ENCODE measurements around the gene PHIP. TPM values are rescaled to one million over a fixed set of nuclear protein-coding genes. Genes with fewer than 3 reads are reported as not detected.
"Not testable (repeated sequence)": the region's sequence is repeated elsewhere in the genome, so short reads cannot be mapped to it uniquely, and the experiment has no call there.

Gene PHIP
- total and polyA plus RNA-seq, 3 experiments from 2014 or later: 13.4 to 27.0 (median 26.1) TPM

DNA sequence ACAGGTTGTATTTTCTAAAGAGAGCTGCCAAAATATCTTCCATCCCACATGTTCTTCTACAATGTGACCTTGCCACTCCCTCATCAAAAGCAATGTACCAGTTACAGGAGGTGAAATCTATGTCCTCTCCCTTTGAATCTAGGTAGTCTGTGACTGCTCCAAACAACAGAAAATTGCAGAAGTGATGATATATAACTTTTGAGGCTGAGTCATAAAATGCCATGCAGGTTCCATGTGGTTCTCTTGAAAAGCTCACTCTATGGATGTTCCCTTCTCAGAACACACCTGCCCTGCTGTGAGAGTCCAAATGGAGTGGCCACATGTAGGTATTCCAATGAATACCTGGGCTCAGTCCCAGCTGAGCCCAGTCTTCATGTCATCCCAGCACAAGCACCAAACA, 16.9 kb upstream of the PHIP start:
- ChIA-PET CTCF (no interaction called here), POLR2A (no interaction called here)
- no peaks in the 10 kb centered on the region for H3K27me3 ChIP-seq (ENCODE audit: insufficient read depth, low read length, poor library complexity, severe bottlenecking)
- Mint-ChIP-seq H3K27ac (no peak overlapping the region), H3K4me1 (no peaks in the 10 kb centered on the region), H3K9me3 (no peaks in the 10 kb centered on the region), H3K36me3 (peaks cover 0 to 3% (median 0%) of the 10 kb centered on the region in 3 donors), H3K4me3 (no peak overlapping the region), H3K27me3 (peaks cover 19 to 47% of the 10 kb centered on the region in 2 donors)
- H3K9me3 ChIP-seq (ENCODE audit: low read length): no peaks in the 10 kb centered on the region
- no peaks in the 10 kb centered on the region for H3K4me1 ChIP-seq (ENCODE audit: insufficient read depth, low read length)
- H3K4me3 ChIP-seq (ENCODE audit: low read length): no peak overlapping the region
- no peak for DNase-seq
- no peaks in the 10 kb centered on the region for H3K36me3 ChIP-seq (ENCODE audit: insufficient read depth, low read length)
- H3K27ac ChIP-seq (ENCODE audit: low read depth, low read length): no peak overlapping the region

DNA sequence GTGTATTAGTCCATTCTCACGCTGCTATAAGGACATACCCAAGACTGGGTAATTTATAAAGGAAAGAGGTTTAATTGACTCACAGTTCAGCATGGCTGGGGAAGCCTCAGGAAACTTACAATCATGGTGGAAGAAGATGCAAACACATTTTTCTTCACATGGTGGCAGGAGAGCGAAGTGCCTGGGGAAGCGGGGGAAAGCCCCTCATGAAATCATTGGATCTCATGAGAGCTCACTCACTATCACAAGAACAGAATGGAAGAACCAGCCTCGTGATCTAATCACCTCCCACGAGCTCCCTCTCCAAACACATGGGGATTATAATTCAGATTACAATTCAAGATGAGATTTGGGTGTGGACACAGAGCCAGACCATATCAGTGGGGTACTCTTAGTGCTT, 13.7 kb upstream of the PHIP start:
- H3K4me3 Mint-ChIP-seq; H3K36me3 Mint-ChIP-seq; H3K36me3 ChIP-seq (ENCODE audit: insufficient read depth, low read length); H3K4me1 ChIP-seq (ENCODE audit: insufficient read depth, low read length); H3K27me3 ChIP-seq (ENCODE audit: insufficient read depth, low read length, poor library complexity, severe bottlenecking); H3K9me3 ChIP-seq (ENCODE audit: low read length); DNase-seq; H3K9me3 Mint-ChIP-seq; H3K4me3 ChIP-seq (ENCODE audit: low read length); H3K27ac Mint-ChIP-seq; H3K27ac ChIP-seq (ENCODE audit: low read depth, low read length); POLR2A ChIA-PET; H3K4me1 Mint-ChIP-seq; CTCF ChIA-PET: not testable (repeated sequence)
- H3K27me3 Mint-ChIP-seq: peaks cover 13 to 42% of the 10 kb centered on the region in 2 donors

DNA sequence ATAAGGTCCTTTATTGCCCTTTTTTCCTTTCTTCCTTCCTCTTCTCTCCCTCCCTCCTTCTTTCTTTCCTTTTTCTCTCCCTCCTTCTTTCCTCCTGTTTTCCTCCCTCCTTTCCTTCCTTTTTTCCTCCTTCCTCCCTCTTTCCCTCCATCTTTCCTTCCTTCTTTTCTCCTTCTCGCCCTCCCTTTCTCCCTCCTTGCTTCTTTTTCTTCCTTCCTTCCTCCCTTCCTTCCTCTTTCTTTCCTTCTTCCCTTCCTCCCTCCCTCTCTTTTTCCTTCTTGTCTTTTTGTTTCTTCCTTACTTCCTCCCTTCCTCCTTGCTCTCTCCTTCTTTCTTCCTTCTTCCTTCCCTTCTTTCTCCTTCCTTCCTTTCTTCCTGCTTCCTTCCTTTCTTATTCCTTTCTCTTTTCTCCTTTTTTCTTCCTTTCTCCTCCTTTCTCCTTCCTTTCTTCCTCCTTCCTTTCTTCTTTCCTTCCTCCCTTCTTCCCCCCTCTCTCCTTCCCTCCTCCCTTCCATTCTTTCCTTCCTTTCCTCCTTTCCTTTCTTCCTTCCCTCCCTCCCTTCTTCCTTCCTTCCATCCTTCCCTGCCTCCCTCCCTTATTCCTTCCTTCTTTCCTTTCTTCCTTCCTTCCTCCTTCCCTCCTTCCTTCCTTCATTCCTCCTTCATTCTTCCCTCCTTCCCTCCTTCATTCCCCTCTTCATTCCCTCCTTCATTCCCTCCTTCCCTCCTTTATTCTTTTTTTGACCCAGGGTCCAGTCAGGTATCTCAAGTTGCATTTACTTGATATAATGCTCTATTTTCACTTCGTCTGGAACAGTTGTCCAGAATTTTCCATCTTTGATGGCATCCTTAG, 11.7 kb upstream of the PHIP start:
- no peaks in the 10 kb centered on the region for H3K4me1 Mint-ChIP-seq
- no peaks in the 10 kb centered on the region for H3K4me1 ChIP-seq (ENCODE audit: insufficient read depth, low read length)
- H3K27ac ChIP-seq (ENCODE audit: low read depth, low read length): no peak overlapping the region
- no peaks in the 10 kb centered on the region for H3K9me3 Mint-ChIP-seq
- H3K36me3 ChIP-seq (ENCODE audit: insufficient read depth, low read length): no peaks in the 10 kb centered on the region
- CTCF ChIA-PET: no interaction called here
- no peak overlapping the region for H3K4me3 ChIP-seq (ENCODE audit: low read length)
- H3K36me3 Mint-ChIP-seq: peaks cover 0 to 8% (median 0%) of the 10 kb centered on the region in 3 donors
- no peak overlapping the region for H3K27ac Mint-ChIP-seq
- no peak for DNase-seq
- peaks cover 13 to 40% of the 10 kb centered on the region in 2 donors for H3K27me3 Mint-ChIP-seq
- no peak overlapping the region for H3K4me3 Mint-ChIP-seq
- H3K9me3 ChIP-seq (ENCODE audit: low read length): no peaks in the 10 kb centered on the region
- POLR2A ChIA-PET: no interaction called here
- no peaks in the 10 kb centered on the region for H3K27me3 ChIP-seq (ENCODE audit: insufficient read depth, low read length, poor library complexity, severe bottlenecking)

DNA sequence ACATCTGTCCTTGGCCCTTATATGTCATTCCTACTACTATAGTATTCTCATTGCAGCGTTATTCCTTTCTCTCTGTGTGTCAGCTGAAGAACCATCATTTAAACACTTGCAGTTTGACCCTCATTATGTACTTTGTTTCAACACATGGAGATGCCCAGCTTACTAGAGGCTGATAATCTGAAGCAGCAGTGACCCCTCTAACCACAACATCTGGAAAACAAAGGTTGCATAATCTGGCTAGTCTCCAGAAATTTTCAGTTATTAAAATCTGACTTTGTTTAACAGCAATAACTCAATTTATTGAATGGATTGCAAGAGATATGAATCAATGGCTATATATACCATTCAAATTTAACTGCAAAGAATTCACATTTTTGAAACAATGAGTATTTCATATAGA, 6.6 kb upstream of the PHIP start:
- H3K27me3 Mint-ChIP-seq: peaks cover 10 to 43% of the 10 kb centered on the region in 2 donors
- Histone ChIP-seq H3K27ac (ENCODE audit: low read depth, low read length) (no peak overlapping the region), H3K27me3 (ENCODE audit: insufficient read depth, low read length, poor library complexity, severe bottlenecking) (no peaks in the 10 kb centered on the region), H3K9me3 (ENCODE audit: low read length) (no peaks in the 10 kb centered on the region), H3K36me3 (ENCODE audit: insufficient read depth, low read length) (no peaks in the 10 kb centered on the region), H3K4me1 (ENCODE audit: insufficient read depth, low read length) (peaks cover 5% of the 10 kb centered on the region), H3K4me3 (ENCODE audit: low read length) (no peak overlapping the region)
- CTCF ChIA-PET: no interaction called here
- peaks cover 0 to 5% (median 0%) of the 10 kb centered on the region in 3 donors for H3K36me3 Mint-ChIP-seq
- no peak overlapping the region for H3K27ac Mint-ChIP-seq
- no peaks in the 10 kb centered on the region for H3K9me3 Mint-ChIP-seq
- POLR2A ChIA-PET: no interaction called here
- DNase-seq: no peak
- H3K4me3 Mint-ChIP-seq: no peak overlapping the region
- peaks cover under 1 to 6% (median 1%) of the 10 kb centered on the region in 3 donors for H3K4me1 Mint-ChIP-seq

DNA sequence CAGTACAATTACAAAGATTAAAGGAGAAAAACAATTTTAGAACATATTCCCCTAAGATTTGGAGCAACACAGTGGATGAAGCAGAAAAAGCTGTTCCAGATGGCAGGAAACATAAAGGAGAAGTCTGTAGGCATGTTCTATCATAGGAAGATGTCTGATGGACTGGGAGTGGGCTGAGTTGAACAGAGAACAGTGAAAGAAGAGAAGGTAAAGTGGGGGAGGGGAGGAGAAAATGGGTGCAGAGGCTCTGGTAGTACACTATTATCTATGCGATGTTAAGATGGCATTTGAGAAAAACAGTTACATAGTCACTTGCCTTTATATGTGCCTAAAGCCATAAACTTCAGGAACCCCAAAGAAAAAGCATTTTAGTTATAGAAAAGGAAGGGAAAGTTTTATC, 4.2 kb upstream of the PHIP start:
- Mint-ChIP-seq H3K27me3 (peaks cover 17 to 36% of the 10 kb centered on the region in 2 donors), H3K27ac (no peak overlapping the region), H3K9me3 (no peaks in the 10 kb centered on the region), H3K4me1 (peaks cover 11 to 18% (median 12%) of the 10 kb centered on the region in 3 donors), H3K4me3 (no peak overlapping the region), H3K36me3 (peaks cover 0 to 10% (median 4%) of the 10 kb centered on the region in 3 donors)
- no peaks in the 10 kb centered on the region for H3K27me3 ChIP-seq (ENCODE audit: insufficient read depth, low read length, poor library complexity, severe bottlenecking)
- CTCF ChIA-PET: no interaction called here
- H3K4me1 ChIP-seq (ENCODE audit: insufficient read depth, low read length): peaks cover 13% of the 10 kb centered on the region
- H3K4me3 ChIP-seq (ENCODE audit: low read length): no peak overlapping the region
- DNase-seq: no peak
- H3K9me3 ChIP-seq (ENCODE audit: low read length): no peaks in the 10 kb centered on the region
- POLR2A ChIA-PET: no interaction called here
- H3K36me3 ChIP-seq (ENCODE audit: insufficient read depth, low read length): no peaks in the 10 kb centered on the region
- no peak overlapping the region for H3K27ac ChIP-seq (ENCODE audit: low read depth, low read length)

DNA sequence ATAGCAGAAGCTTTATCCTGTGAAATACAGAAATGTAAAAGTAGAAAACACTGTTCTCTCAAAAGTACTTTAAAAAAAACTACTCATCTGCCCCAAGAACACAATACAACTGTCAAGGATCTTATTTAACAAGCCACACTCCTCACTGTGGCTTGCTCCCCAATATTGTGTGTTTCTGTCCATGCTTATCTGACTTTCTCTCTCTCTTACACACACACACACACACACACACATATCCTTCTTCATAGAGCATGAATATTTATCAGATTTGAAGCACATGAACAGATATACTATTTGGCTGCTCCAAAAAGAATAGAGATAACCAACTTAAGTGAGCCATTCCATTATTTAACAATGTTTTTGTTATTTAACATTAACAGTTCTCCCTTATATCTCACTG, 3.6 kb upstream of the PHIP start:
- ChIA-PET CTCF (no interaction called here), POLR2A (no interaction called here)
- Histone ChIP-seq H3K4me3 (ENCODE audit: low read length) (no peak overlapping the region), H3K27me3 (ENCODE audit: insufficient read depth, low read length, poor library complexity, severe bottlenecking) (no peaks in the 10 kb centered on the region), H3K4me1 (ENCODE audit: insufficient read depth, low read length) (peaks cover 13% of the 10 kb centered on the region), H3K36me3 (ENCODE audit: insufficient read depth, low read length) (no peaks in the 10 kb centered on the region), H3K27ac (ENCODE audit: low read depth, low read length) (peak overlapping the region; percentile 2), H3K9me3 (ENCODE audit: low read length) (no peaks in the 10 kb centered on the region)
- no peak for DNase-seq
- Mint-ChIP-seq H3K4me1 (peaks cover 12 to 18% (median 13%) of the 10 kb centered on the region in 3 donors), H3K36me3 (peaks cover 0 to 15% (median 0%) of the 10 kb centered on the region in 3 donors), H3K27me3 (peaks cover 16 to 35% of the 10 kb centered on the region in 2 donors), H3K4me3 (peak overlapping the region in 1 of 7 donors; percentile 53), H3K27ac (peak overlapping the region in 1 of 8 donors; percentile 64), H3K9me3 (no peaks in the 10 kb centered on the region)

DNA sequence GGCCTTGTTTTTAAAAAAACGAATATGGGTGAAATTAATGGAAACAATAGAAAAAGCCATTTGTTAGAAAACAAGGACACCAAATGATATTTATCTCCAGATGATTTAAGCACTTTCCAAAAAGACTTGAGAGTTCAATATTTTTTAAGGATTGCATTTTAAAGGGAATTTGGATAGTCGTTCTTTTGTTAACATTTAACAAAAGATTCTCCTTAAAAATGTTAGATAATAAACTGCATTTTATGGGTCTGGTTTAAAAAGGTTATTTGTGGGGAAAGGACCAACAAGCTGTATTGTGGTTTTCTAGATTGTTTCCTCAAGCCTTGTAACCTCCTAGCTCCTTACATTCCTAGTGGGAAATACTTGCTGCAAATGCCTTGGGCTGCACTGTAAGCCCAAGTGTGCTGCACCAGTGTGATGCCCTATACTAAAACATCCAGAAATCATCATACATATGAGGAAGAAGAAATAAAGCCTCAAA, 1.5 kb upstream of the PHIP start:
- Mint-ChIP-seq H3K4me1 (peaks cover 31 to 36% (median 33%) of the 10 kb centered on the region in 3 donors), H3K27me3 (peaks cover 14 to 25% of the 10 kb centered on the region in 2 donors), H3K9me3 (no peaks in the 10 kb centered on the region), H3K4me3 (peak overlapping the region; percentile 92 to 98 (median 96)), H3K27ac (peak overlapping the region in 7 of 8 donors; percentile 38 to 99 (median 92)), H3K36me3 (peaks cover 0 to 19% (median 0%) of the 10 kb centered on the region in 3 donors)
- Histone ChIP-seq H3K9me3 (ENCODE audit: low read length) (no peaks in the 10 kb centered on the region), H3K27me3 (ENCODE audit: insufficient read depth, low read length, poor library complexity, severe bottlenecking) (no peaks in the 10 kb centered on the region), H3K4me3 (ENCODE audit: low read length) (peak overlapping the region; percentile 91), H3K36me3 (ENCODE audit: insufficient read depth, low read length) (no peaks in the 10 kb centered on the region), H3K27ac (ENCODE audit: low read depth, low read length) (peak overlapping the region; percentile 83), H3K4me1 (ENCODE audit: insufficient read depth, low read length) (peaks cover 27% of the 10 kb centered on the region)
- DNase-seq: no peak
- ChIA-PET POLR2A (no interaction called here), CTCF (interaction anchor here (0.9 kb wide), 1 partner anchor 13 kb away, joined by 3 read pairs; no protein-coding TSS in a partner anchor)

DNA sequence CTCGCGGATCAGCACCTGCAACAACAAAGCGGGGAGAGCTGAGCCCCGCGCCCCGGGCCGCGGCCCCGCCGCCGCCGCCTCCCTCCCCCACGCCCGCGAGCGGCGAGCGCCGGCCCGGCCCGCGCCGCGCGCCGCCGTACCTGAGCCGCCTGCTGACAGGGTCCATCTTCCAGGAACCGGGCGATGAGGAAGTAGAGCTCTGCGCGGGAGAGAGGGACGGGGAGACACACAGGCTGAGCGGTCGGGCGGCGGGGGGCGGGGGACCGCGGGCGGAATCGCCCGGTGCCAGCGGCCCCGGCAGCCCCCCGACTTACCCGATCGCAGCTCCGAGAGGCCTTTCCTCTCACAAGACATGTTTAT, 359 bp downstream of the PHIP start:
- POLR2A ChIA-PET: interaction anchor here (0.6 to 1.3 kb wide), 5 partner anchors 11 to 926 kb away, joined by 3 to 4 read pairs (median 3); partner anchors contain the start of gene HMGN3
- Mint-ChIP-seq H3K4me1 (peaks cover 46 to 52% (median 51%) of the 10 kb centered on the region in 3 donors), H3K9me3 (no peaks in the 10 kb centered on the region), H3K4me3 (peak overlapping the region; percentile 92 to 98 (median 96)), H3K27ac (peak overlapping the region; percentile 89 to 99 (median 95)), H3K36me3 (peaks cover 0 to 21% (median 0%) of the 10 kb centered on the region in 3 donors), H3K27me3 (peaks cover 9 to 12% of the 10 kb centered on the region in 2 donors)
- CTCF ChIA-PET: interaction anchor here (1.3 to 1.5 kb wide), 5 partner anchors 10 to 792 kb away, joined by 3 to 5 read pairs (median 3); no protein-coding TSS in a partner anchor
- H3K27me3 ChIP-seq (ENCODE audit: insufficient read depth, low read length, poor library complexity, severe bottlenecking): no peaks in the 10 kb centered on the region
- no peaks in the 10 kb centered on the region for H3K36me3 ChIP-seq (ENCODE audit: insufficient read depth, low read length)
- H3K4me3 ChIP-seq (ENCODE audit: low read length): peak overlapping the region; percentile 91
- H3K4me1 ChIP-seq (ENCODE audit: insufficient read depth, low read length): peaks cover 43% of the 10 kb centered on the region
- H3K9me3 ChIP-seq (ENCODE audit: low read length): no peaks in the 10 kb centered on the region
- H3K27ac ChIP-seq (ENCODE audit: low read depth, low read length): peak overlapping the region; percentile 83
- DNase-seq: peak in 1 of 5 donors; percentile 48

Data from CD8-positive, alpha-beta memory T cell (primary cell).